M059J (cell line): Measurements from ENCODE around the gene STPG4. TPM values are rescaled to one million over a fixed set of nuclear protein-coding genes. Genes with fewer than 3 reads are reported as not detected.
"Not testable (repeated sequence)": the region's sequence is repeated elsewhere in the genome, so short reads cannot be mapped to it uniquely, and the experiment has no call there.

ENCODE experiments used
- DNase-seq: peaks from one replicate; pipeline ENCODE4 v3.0.0-alpha.2; 2012; ENCODE audit warnings: low read depth
- total RNA-seq: library from RNA; depleted of rRNA; stranded (reverse); fragments of >200 nt; shearing (Covaris generic); gene quantifications from 2 replicates; pipeline ENCODE4 v1.2.3, GENCODE V29; 2014

The STPG4 gene
- total RNA-seq, 1 experiment from 2014 or later, result 1.0 TPM

DNA sequence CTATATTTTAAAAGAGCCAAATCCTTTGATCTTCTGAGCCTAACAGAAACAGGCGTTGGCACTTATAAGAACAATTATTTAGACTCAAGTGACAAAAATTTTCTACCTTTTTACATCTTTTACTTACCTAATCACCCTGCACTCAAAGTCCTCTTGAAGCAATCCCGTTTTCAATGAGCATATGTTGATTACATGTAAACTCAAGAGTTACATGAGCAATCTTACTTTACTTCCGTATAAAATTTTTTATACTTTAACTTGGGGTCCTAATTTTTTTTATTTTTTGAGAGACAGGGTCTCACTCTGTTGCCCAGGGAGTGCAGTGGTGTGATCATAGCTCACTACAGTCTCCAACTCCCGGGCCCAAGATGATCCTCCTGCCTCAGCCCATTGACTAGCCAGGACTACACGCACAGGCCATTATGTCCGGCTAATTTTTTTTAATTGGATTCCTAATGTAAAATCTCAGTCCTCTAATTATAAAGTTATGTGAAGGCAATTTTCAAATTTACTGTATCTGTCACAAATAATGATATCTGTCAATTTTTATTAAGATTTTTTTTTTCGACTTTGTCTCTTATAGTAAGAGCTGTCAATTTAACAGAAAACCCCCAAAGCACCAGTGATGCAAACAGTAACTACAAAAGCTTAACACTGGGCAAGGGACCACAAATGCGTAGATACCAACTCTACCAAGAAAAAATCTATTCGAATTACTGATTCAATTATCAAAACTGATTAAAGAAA, 19.1 kb upstream of the STPG4 start:
- DNase-seq, result no peak

DNA sequence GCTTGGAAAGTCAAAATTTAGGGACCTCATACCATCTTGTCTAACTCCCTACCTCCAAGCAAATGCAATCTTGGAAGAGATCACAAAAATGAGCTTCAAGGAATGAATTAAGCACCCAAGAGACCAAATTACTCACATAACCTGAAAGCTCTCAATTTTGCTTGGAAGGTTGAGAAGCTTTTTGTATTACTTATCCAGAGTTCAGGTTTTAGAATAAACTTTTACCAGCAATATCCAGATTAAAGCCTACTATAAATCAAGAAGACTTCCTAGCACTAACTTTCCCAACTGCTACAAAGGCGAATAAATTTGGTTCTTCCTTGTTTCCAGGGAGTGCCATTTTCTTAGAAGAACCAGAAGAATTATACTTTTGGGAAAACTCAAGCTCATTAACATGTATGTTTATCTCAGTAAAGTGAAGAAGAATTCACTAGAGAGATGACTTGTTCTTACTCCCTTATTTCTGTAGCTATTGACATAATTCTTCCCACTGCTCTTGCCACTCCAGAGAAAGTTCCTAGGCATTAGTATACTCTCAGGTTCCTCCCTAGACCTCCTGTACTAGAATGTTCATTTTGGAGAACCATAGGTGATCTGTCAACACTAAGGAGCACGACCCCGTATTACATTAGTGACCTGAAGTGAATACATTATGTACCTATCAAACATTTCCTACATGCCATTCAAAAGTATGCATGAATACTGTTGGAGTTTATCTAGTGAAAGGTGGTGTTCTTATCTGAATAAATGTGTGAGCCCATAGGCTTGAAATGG, 18.0 kb upstream of the STPG4 start:
- no peak for DNase-seq

DNA sequence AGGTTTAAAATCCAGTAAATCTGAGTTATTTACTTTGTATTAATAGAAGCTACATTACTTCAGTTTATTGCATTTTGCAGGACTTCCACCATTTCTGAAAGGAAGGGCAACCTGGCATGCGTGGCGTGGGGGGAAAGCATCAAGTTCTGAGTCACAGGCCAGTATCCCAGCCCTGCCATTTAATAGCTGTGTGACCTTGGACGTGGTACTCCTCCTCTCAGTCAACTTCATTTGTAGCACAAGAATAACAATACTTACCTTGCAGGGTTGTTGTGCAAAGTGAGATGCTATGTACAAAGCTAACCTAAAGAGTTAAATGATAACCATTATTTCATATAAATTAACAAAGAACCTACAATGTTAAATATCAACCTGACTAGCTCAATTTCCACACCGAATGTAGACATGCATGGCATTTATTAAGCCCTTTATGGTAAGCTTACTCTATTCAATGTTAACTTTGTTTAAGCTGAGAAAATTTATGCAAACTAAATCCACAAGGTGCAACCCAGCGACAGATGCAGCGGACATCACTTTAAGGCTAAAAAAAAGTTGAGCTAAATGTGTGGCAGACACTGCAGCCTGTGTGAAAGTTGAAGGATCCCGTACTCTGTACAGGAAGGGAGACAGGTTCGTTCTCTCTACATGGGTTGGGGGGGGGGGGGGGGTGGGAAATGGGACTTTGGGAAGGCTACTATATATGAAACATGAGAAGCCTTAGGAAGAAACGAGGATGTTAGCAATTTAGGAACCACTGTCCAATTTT, 17.2 kb upstream of the STPG4 start:
- peak; percentile 60 for DNase-seq

GRCh38 chr2:47169784-47170183, 14.7 kb upstream of the STPG4 start:
- DNase-seq, result no peak

DNA sequence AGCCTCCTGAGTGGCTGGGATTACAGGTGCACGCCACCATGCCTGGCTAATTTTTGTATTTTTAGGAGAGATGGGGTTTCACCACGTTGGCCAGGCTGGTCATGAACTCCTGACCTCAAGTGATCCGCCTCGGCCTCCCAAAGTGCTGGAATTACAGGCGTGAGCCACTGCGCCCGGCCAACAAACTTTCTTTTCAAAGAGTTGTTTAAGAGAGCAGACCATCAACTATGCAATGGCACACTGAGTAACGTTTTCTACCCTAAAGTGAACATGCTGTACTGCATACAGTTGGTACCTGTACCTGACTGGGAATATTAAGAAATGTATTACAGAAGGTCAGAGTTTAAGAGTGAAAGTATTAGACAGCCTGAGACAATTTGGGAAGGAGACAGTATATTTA, 13.8 kb upstream of the STPG4 start:
- DNase-seq, result not testable (repeated sequence)

- no peak for DNase-seq
Observed at GRCh38 chr2:47167149-47167548, 12.0 kb upstream of the STPG4 start.

DNA sequence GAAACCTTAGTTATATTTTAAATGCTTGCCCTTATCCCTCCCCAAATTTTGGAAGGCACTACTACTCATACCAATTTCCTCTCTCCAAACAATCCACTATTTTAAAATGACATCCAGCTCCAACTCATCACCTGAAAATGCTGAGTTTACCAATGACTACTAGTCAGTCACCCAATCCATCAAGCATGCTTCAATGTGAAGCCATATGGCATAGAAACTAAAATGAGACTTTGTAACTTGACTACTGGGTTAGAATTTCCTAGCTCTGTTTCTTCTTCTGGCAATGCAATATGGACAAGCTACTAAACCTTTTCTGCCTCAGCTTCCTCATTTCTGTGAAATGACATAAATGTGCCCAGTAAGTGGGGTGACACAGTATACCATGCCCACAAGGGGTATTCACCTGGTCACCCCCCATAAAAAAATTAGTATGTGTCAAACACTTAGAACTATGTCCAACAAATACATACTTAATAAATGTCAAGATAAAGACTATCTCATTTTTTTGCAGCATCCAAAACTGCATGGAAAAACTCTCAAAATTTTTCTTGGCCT, 10.0 kb upstream of the STPG4 start:
- no peak for DNase-seq

GRCh38 chr2:47162780-47163179, 7.7 kb upstream of the STPG4 start:
- DNase-seq, result no peak

GRCh38 chr2:47161475-47161874, 6.4 kb upstream of the STPG4 start:
- DNase-seq, result no peak

DNA sequence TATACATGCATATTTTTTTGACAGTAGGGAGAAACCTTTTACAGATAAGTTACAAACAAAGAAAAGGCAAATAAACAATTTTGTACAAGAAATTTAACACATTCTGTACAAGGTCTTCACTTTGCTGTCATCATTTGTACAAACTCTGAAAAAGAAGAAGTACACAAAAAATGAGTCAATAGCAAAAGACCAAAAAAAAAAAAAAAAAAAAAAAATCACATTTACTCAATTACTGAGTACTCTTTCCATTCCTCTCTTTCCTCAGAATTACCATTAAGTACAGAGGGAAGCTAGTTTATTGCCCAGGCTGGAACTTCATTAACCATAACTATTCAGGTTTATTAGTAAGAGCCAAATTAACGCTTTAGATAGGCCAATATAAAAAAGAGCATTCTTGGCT, 5.6 kb upstream of the STPG4 start:
- DNase-seq, result no peak

GRCh38 chr2:47160211-47160610, 5.1 kb upstream of the STPG4 start:
- no peak for DNase-seq

- DNase-seq, result no peak
Observed at GRCh38 chr2:47159627-47160026, 4.5 kb upstream of the STPG4 start.

GRCh38 chr2:47158576-47158975, 3.5 kb upstream of the STPG4 start:
- DNase-seq, result no peak

DNA sequence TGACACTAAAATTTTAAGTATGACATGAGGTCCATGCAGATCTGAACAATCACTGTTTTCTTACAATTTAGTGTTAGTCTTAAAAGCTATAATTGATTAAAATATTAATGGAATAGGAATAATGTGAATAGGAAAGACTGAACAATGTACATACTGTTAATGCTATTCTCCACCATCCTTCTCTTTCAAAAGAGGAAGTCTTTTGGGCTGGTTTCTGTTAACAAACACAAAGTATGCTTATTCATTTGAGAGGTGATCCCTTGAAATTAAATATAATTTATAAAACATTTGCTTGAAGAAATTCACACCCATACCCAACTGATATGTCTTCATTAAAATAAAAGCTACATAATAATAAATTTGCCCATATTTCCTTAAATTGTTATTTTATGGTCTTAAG, 2.3 kb downstream of the STPG4 start:
- DNase-seq, result no peak

DNA sequence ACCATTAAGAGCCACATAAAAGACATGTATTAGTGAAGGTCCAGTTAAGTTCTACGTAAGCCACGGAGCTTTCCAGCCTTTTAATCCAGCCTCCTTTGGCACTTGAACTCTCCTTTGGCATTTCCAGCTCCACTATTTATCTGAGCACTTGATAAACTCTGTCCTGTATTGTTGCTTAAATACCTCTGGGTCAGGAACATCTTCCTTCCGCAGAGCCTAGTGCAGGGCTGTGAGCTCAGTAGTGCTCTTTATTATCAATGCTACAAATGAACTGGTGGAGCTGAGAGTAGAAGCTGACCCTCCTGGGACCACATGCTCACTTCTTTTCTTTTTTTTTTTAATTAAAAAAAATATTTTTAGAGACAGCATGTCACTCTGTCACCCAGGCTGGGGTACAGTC, 4.9 kb downstream of the STPG4 start:
- no peak for DNase-seq

- DNase-seq, result no peak
Observed at GRCh38 chr2:47147021-47147420, 8.1 kb downstream of the STPG4 start.

DNA sequence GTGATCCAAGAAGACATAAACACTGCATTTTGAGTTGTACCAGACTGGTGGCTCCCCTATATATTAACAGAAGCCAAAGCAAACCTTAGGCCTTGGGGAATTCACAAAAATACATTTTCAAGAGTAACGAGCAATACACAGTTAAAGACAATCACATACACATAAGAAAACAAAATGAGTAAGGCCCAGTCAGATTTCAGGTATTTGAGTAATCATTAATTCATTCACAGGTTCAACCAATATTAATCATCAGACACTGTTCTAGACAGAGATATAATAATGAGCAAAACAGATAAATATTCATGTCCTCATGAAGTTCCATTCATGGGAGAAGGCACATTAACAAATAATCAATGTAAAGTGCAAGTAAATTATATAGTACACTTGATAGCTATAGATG, 9.6 kb downstream of the STPG4 start:
- no peak for DNase-seq

DNA sequence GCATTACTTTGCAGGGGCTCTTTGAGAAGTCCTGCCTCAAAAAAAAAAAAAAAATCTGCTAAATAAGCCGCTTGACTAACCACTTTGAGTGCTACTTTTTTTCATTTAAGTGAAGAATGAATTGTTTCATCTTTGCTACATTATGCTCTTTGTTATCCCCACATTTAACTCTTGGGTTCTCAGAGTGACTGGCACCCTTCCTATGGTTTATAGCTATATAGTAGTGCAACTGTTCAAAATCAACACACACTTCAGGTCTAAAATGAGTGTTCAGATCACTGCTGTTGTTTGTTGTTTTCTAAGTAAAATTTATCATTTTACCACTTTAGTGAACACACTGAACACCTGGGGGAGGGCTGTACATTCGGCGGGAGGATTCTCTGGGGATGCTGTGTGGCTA, 13.6 kb downstream of the STPG4 start:
- DNase-seq, result no peak

DNA sequence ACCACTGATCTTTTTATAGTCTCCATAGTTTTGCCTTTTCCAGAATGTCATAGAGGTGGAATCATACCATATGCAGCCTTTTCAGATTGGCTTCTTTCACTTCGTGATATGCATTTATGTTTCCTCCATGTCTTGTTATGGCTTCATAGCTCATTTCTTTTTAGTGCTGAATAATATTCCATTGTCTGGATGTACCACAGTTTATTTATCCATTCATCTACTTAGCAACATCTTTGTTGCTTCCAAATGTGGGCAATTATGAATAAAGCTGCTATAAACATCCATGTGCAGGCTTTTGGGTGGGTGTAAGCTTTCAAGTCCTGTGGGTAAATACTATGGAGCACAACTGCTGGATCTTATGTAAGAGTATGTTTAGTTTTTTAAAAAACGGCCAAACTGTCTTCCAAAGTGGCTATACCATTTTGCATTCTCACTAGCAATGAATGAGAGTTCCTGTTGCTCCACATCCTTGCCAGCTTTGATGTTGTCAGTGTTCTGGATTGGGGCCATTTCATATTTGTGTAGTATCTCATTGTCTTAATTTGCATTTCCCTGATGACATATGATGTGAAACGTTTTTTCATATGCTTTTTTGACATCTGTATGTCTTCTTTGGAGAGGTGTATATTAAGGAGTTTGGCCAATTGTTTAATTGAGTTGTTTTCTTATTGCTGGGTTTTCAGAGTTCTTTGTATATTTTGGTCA, 20.6 kb downstream of the STPG4 start:
- DNase-seq, result no peak

DNA sequence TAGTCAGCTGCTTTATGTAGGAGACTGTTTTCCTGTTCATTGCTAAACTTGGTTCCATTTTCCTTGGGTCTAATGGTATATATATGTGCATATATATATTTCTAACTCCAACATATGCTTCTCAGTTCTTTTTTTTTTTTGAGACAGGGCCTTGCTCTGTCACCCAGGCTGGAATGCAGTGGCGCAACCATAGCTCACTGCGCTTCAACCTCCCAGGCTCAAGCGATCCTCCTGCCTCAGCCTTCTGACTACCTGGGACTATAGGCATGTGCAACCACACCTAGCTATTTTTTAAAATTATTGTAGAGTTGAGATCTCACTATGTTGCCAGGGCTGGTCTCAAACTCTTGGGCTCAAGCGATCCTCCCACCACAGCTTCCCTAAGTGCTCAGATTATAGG, 22.1 kb downstream of the STPG4 start:
- no peak for DNase-seq

- no peak for DNase-seq
Observed at GRCh38 chr2:47129191-47129706, 25.9 kb downstream of the STPG4 start.
